HEK293 (cell line): ENCODE results near the gene PHLDB1.
"Not testable (repeated sequence)": the region's sequence is repeated elsewhere in the genome, so short reads cannot be mapped to it uniquely, and the experiment has no call there.

Source experiments
- PBX3 ChIP-seq: sonication (generic); formaldehyde crosslinking; IDR thresholded peaks from 2 replicates; pipeline ENCODE4 v1.8.1; 2022; ENCODE audit warnings: mild to moderate bottlenecking, moderate library complexity, missing genetic modification reagents
- PRDM6 ChIP-seq: fragments of 450-650 bp; formaldehyde crosslinking; IDR thresholded peaks from 2 replicates; pipeline ENCODE4 v1.5.1; 2017; ENCODE audit warnings: missing biosample characterization, missing genetic modification characterization
- RBAK ChIP-seq: fragments of 450-650 bp; formaldehyde crosslinking; IDR thresholded peaks from 2 replicates; pipeline ENCODE4 v1.5.1; 2016; ENCODE audit warnings: missing biosample characterization, missing genetic modification characterization
- SCRT2 ChIP-seq: fragments of 450-650 bp; formaldehyde crosslinking; IDR thresholded peaks from 2 replicates; pipeline ENCODE4 v1.5.1; 2016; ENCODE audit warnings: missing biosample characterization, missing genetic modification characterization
- TCF7L2 ChIP-seq: IDR thresholded peaks from 2 replicates; pipeline ENCODE4 v1.6.1; 2011; ENCODE audit warnings: low read depth, mild to moderate bottlenecking, inconsistent platforms, low read length, moderate library complexity, borderline replicate concordance
- ZNF133 ChIP-seq: fragments of 450-650 bp; formaldehyde crosslinking; IDR thresholded peaks from 2 replicates; pipeline ENCODE4 v1.5.1; 2016; ENCODE audit warnings: missing biosample characterization, missing genetic modification characterization
- ZNF341 ChIP-seq: fragments of 450-650 bp; formaldehyde crosslinking; IDR thresholded peaks from 2 replicates; pipeline ENCODE4; 2016; ENCODE audit warnings: low read depth, missing biosample characterization, missing genetic modification characterization
- ZNF768 ChIP-seq: fragments of 450-650 bp; formaldehyde crosslinking; IDR thresholded peaks from 2 replicates; pipeline ENCODE4 v1.5.1; 2018; ENCODE audit warnings: missing biosample characterization, mild to moderate bottlenecking, missing genetic modification characterization
- TF ChIP-seq, protein P1 (sequence below): fragments of 450-650 bp; formaldehyde crosslinking; IDR thresholded peaks from 2 replicates; pipeline ENCODE4 v1.5.1; 2016; ENCODE audit warnings: missing biosample characterization, missing genetic modification characterization
- TF ChIP-seq, protein P2 (sequence below): fragments of 450-650 bp; formaldehyde crosslinking; IDR thresholded peaks from 2 replicates; pipeline ENCODE4 v1.5.1; 2016; ENCODE audit warnings: missing biosample characterization, missing genetic modification characterization
- TF ChIP-seq, protein P3 (sequence below): fragments of 450-650 bp; formaldehyde crosslinking; conservative IDR thresholded peaks from 2 replicates; pipeline ENCODE4 v1.5.1; 2016; ENCODE audit warnings: low read depth, missing biosample characterization, missing genetic modification characterization

DNA sequence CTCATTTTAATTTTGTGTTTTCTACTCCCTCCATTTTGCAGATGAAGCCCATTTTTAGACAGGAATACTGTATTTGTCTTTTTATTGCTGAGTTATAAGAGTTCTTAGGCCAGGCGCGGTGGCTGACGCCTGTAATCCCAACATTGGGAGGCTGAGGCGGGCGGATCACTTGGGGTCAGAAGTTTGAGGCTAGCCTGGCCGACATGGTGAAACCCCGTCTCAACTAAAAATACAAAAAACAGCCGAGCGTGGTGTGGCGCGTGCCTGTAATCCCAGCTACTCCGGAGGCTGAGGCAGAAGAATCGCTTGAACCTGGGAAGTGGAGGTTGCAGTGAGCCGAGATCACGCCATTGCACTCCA, 35.7 kb upstream of the PHLDB1 start:
- TF ChIP-seq, protein P1, sequence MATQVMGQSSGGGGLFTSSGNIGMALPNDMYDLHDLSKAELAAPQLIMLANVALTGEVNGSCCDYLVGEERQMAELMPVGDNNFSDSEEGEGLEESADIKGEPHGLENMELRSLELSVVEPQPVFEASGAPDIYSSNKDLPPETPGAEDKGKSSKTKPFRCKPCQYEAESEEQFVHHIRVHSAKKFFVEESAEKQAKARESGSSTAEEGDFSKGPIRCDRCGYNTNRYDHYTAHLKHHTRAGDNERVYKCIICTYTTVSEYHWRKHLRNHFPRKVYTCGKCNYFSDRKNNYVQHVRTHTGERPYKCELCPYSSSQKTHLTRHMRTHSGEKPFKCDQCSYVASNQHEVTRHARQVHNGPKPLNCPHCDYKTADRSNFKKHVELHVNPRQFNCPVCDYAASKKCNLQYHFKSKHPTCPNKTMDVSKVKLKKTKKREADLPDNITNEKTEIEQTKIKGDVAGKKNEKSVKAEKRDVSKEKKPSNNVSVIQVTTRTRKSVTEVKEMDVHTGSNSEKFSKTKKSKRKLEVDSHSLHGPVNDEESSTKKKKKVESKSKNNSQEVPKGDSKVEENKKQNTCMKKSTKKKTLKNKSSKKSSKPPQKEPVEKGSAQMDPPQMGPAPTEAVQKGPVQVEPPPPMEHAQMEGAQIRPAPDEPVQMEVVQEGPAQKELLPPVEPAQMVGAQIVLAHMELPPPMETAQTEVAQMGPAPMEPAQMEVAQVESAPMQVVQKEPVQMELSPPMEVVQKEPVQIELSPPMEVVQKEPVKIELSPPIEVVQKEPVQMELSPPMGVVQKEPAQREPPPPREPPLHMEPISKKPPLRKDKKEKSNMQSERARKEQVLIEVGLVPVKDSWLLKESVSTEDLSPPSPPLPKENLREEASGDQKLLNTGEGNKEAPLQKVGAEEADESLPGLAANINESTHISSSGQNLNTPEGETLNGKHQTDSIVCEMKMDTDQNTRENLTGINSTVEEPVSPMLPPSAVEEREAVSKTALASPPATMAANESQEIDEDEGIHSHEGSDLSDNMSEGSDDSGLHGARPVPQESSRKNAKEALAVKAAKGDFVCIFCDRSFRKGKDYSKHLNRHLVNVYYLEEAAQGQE (tag by site-specific recombination), result not testable (repeated sequence)
- TF ChIP-seq RBAK (tag by site-specific recombination); SCRT2 (tag by site-specific recombination); ZNF341; TCF7L2; ZNF768 (tag by site-specific recombination); PRDM6 (tag by site-specific recombination); ZNF133 (tag by site-specific recombination); PBX3 (CRISPR knock-in tag): not testable (repeated sequence)
- TF ChIP-seq, protein P2, sequence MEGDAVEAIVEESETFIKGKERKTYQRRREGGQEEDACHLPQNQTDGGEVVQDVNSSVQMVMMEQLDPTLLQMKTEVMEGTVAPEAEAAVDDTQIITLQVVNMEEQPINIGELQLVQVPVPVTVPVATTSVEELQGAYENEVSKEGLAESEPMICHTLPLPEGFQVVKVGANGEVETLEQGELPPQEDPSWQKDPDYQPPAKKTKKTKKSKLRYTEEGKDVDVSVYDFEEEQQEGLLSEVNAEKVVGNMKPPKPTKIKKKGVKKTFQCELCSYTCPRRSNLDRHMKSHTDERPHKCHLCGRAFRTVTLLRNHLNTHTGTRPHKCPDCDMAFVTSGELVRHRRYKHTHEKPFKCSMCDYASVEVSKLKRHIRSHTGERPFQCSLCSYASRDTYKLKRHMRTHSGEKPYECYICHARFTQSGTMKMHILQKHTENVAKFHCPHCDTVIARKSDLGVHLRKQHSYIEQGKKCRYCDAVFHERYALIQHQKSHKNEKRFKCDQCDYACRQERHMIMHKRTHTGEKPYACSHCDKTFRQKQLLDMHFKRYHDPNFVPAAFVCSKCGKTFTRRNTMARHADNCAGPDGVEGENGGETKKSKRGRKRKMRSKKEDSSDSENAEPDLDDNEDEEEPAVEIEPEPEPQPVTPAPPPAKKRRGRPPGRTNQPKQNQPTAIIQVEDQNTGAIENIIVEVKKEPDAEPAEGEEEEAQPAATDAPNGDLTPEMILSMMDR (tag by site-specific recombination), result not testable (repeated sequence)
- TF ChIP-seq, protein P3, sequence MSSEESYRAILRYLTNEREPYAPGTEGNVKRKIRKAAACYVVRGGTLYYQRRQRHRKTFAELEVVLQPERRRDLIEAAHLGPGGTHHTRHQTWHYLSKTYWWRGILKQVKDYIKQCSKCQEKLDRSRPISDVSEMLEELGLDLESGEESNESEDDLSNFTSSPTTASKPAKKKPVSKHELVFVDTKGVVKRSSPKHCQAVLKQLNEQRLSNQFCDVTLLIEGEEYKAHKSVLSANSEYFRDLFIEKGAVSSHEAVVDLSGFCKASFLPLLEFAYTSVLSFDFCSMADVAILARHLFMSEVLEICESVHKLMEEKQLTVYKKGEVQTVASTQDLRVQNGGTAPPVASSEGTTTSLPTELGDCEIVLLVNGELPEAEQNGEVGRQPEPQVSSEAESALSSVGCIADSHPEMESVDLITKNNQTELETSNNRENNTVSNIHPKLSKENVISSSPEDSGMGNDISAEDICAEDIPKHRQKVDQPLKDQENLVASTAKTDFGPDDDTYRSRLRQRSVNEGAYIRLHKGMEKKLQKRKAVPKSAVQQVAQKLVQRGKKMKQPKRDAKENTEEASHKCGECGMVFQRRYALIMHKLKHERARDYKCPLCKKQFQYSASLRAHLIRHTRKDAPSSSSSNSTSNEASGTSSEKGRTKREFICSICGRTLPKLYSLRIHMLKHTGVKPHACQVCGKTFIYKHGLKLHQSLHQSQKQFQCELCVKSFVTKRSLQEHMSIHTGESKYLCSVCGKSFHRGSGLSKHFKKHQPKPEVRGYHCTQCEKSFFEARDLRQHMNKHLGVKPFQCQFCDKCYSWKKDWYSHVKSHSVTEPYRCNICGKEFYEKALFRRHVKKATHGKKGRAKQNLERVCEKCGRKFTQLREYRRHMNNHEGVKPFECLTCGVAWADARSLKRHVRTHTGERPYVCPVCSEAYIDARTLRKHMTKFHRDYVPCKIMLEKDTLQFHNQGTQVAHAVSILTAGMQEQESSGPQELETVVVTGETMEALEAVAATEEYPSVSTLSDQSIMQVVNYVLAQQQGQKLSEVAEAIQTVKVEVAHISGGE, result not testable (repeated sequence)
